Measurements from ENCODE around the gene ST3GAL5. TPM values are rescaled to one million over a fixed set of nuclear protein-coding genes. Genes with fewer than 3 reads are reported as not detected.

The ST3GAL5 gene
- total and polyA plus RNA-seq, 4 experiments from 2014 or later: 8.0 to 41.7 (median 25.2) TPM

- H3K27ac ChIP-seq (ENCODE audit: low read depth, low read length): no peak overlapping the region
- no peaks in the 10 kb centered on the region for H3K9me3 ChIP-seq (ENCODE audit: control insufficient read depth in 1 of 2, low read length in 2 of 2)
- H3K36me3 ChIP-seq (ENCODE audit: insufficient read depth, low read length): peaks cover 20% of the 10 kb centered on the region
- DNase-seq: peak in 3 of 5 donors; percentile 10 to 47 (median 19)
- intact Hi-C loops (cut with micrococcal nuclease): no loop called here
- no peak overlapping the region for H3K4me3 ChIP-seq (ENCODE audit: low read length in 2 of 2)
- ChIA-PET POLR2A (ENCODE audit: partially characterized antibody) (interaction anchor here (2.0 kb wide), 1 partner anchor 9 kb away, joined by 5 read pairs; no protein-coding TSS in a partner anchor), CTCF (ENCODE audit: partially characterized antibody) (interaction anchor here (0.9 to 4.6 kb wide), 6 partner anchors 10 to 241 kb away, joined by 3 to 25 read pairs (median 5); partner anchors contain the start of gene ST3GAL5)
- Mint-ChIP-seq H3K4me3 (peak overlapping the region in 2 of 8 donors; percentile 10 to 45), H3K36me3 (peaks cover 57% of the 10 kb centered on the region in 2 donors), H3K27ac (peak overlapping the region in 5 of 7 donors; percentile 52 to 78 (median 77)), H3K27me3 (no peaks in the 10 kb centered on the region), H3K9me3 (peaks cover 0 to 4% (median 0%) of the 10 kb centered on the region in 8 donors), H3K4me1 (peaks cover 3 to 13% (median 11%) of the 10 kb centered on the region in 4 donors)
- H3K4me1 ChIP-seq (ENCODE audit: insufficient read depth, low read length): no peaks in the 10 kb centered on the region
- no peaks in the 10 kb centered on the region for H3K27me3 ChIP-seq (ENCODE audit: insufficient read depth, low read length)
Observed at GRCh38 chr2:85840091-85840490, 48.7 kb downstream of the ST3GAL5 start.

DNA sequence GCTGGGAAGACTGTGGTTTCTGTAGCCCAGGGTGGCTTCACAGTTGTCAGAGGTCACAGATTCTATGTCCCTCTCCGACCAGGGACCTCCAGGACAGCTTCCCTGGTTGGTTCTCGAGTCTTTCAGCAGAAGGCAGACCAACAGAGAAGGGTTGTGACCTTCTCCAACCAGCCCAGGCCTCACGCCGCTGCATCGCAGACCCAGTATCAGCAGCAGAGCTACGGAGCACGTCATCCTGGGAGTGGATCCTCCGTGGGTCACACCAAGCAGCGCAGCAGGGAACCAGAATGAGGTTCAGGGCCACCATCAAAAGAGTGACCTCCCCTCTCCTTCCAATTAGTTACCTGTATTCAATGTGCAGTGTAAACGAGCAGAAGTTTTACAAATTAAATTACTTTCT lies 49.3 kb downstream of the ST3GAL5 start:
- CTCF ChIA-PET (ENCODE audit: partially characterized antibody): interaction anchor here (0.9 to 4.6 kb wide), 6 partner anchors 9 to 241 kb away, joined by 3 to 25 read pairs (median 5); partner anchors contain the start of gene ST3GAL5
- POLR2A ChIA-PET (ENCODE audit: partially characterized antibody): interaction anchor here (1.7 to 2.0 kb wide), 2 partner anchors 8 to 50 kb away, joined by 5 to 6 read pairs; partner anchors contain the start of gene ST3GAL5
- no peak for DNase-seq
- H3K27me3 ChIP-seq (ENCODE audit: insufficient read depth, low read length): no peaks in the 10 kb centered on the region
- peaks cover 16% of the 10 kb centered on the region for H3K36me3 ChIP-seq (ENCODE audit: insufficient read depth, low read length)
- H3K9me3 ChIP-seq (ENCODE audit: control insufficient read depth in 1 of 2, low read length in 2 of 2): no peaks in the 10 kb centered on the region
- H3K4me1 Mint-ChIP-seq: peaks cover 3 to 13% (median 11%) of the 10 kb centered on the region in 4 donors
- intact Hi-C loops (cut with micrococcal nuclease): no loop called here
- no peaks in the 10 kb centered on the region for H3K4me1 ChIP-seq (ENCODE audit: insufficient read depth, low read length)
- no peak overlapping the region for H3K4me3 ChIP-seq (ENCODE audit: low read length in 2 of 2)
- peaks cover 51% of the 10 kb centered on the region in 2 donors for H3K36me3 Mint-ChIP-seq
- H3K27me3 Mint-ChIP-seq: no peaks in the 10 kb centered on the region
- peak overlapping the region in 2 of 7 donors; percentile 66 to 77 for H3K27ac Mint-ChIP-seq
- H3K4me3 Mint-ChIP-seq: no peak overlapping the region
- H3K9me3 Mint-ChIP-seq: peaks cover 0 to 4% (median 0%) of the 10 kb centered on the region in 8 donors
- H3K27ac ChIP-seq (ENCODE audit: low read depth, low read length): no peak overlapping the region

DNA sequence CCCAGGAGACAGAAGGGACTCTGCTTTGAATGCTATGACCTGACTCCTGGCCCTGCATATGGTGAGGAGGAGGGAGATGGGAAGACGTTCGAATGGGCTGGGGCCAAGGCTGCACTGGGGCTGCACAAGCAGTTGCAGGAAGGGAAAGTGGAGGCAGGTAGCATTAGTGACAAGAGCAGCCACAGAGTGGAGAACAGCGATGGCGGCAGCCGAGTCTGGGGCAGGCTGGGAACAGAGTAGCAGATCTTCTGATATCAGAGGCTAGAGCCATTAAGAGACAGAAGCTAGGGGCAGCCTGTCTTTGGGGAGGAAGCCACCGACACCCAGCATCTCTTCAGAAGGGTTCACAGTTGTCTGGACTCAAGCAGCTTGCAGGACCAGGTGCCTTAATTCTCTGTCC lies 50.1 kb downstream of the ST3GAL5 start:
- H3K36me3 Mint-ChIP-seq: peaks cover 44% of the 10 kb centered on the region in 2 donors
- no peak overlapping the region for H3K27ac ChIP-seq (ENCODE audit: low read depth, low read length)
- H3K4me3 Mint-ChIP-seq: no peak overlapping the region
- H3K9me3 ChIP-seq (ENCODE audit: control insufficient read depth in 1 of 2, low read length in 2 of 2): no peaks in the 10 kb centered on the region
- intact Hi-C loops (cut with micrococcal nuclease): no loop called here
- H3K27me3 Mint-ChIP-seq: no peaks in the 10 kb centered on the region
- no peaks in the 10 kb centered on the region for H3K27me3 ChIP-seq (ENCODE audit: insufficient read depth, low read length)
- no peak for DNase-seq
- CTCF ChIA-PET (ENCODE audit: partially characterized antibody): interaction anchor here (1.0 to 2.2 kb wide), 3 partner anchors 10 to 51 kb away, joined by 4 to 18 read pairs (median 8); no protein-coding TSS in a partner anchor
- H3K9me3 Mint-ChIP-seq: peaks cover 0 to 8% (median 0%) of the 10 kb centered on the region in 8 donors
- peaks cover 11% of the 10 kb centered on the region for H3K36me3 ChIP-seq (ENCODE audit: insufficient read depth, low read length)
- H3K4me3 ChIP-seq (ENCODE audit: low read length in 2 of 2): no peak overlapping the region
- peaks cover 3 to 15% (median 11%) of the 10 kb centered on the region in 4 donors for H3K4me1 Mint-ChIP-seq
- no peaks in the 10 kb centered on the region for H3K4me1 ChIP-seq (ENCODE audit: insufficient read depth, low read length)
- H3K27ac Mint-ChIP-seq: peak overlapping the region in 4 of 7 donors; percentile 9 to 88 (median 42)
- POLR2A ChIA-PET (ENCODE audit: partially characterized antibody): interaction anchor here (0.7 to 2.0 kb wide), 3 partner anchors 8 to 51 kb away, joined by 3 to 6 read pairs (median 5); partner anchors contain the start of gene ST3GAL5

- Mint-ChIP-seq H3K36me3 (peaks cover 39 to 40% of the 10 kb centered on the region in 2 donors), H3K4me1 (peaks cover 7 to 20% (median 15%) of the 10 kb centered on the region in 4 donors), H3K9me3 (peaks cover 0 to 8% (median 0%) of the 10 kb centered on the region in 8 donors), H3K4me3 (no peak overlapping the region), H3K27ac (peak overlapping the region in 2 of 7 donors; percentile 47 to 88), H3K27me3 (no peaks in the 10 kb centered on the region)
- intact Hi-C loops (cut with micrococcal nuclease): no loop called here
- H3K36me3 ChIP-seq (ENCODE audit: insufficient read depth, low read length): peaks cover 11% of the 10 kb centered on the region
- no peaks in the 10 kb centered on the region for H3K9me3 ChIP-seq (ENCODE audit: control insufficient read depth in 1 of 2, low read length in 2 of 2)
- no peaks in the 10 kb centered on the region for H3K27me3 ChIP-seq (ENCODE audit: insufficient read depth, low read length)
- no peak overlapping the region for H3K27ac ChIP-seq (ENCODE audit: low read depth, low read length)
- H3K4me1 ChIP-seq (ENCODE audit: insufficient read depth, low read length): peaks cover 3% of the 10 kb centered on the region
- H3K4me3 ChIP-seq (ENCODE audit: low read length in 2 of 2): no peak overlapping the region
- ChIA-PET POLR2A (ENCODE audit: partially characterized antibody) (interaction anchor here (0.7 to 2.0 kb wide), 3 partner anchors 7 to 51 kb away, joined by 3 to 6 read pairs (median 5); partner anchors contain the start of gene ST3GAL5), CTCF (ENCODE audit: partially characterized antibody) (interaction anchor here (1.0 to 2.2 kb wide), 2 partner anchors 10 to 51 kb away, joined by 4 to 18 read pairs; no protein-coding TSS in a partner anchor)
- DNase-seq: no peak
Observed at GRCh38 chr2:85838181-85838580, 50.6 kb downstream of the ST3GAL5 start.

- Mint-ChIP-seq H3K36me3 (peaks cover 13 to 17% of the 10 kb centered on the region in 2 donors), H3K4me3 (no peak overlapping the region), H3K27ac (peak overlapping the region in 1 of 7 donors; percentile 19), H3K9me3 (peaks cover 0 to 8% (median 0%) of the 10 kb centered on the region in 8 donors), H3K4me1 (peaks cover 13 to 26% (median 18%) of the 10 kb centered on the region in 4 donors), H3K27me3 (no peaks in the 10 kb centered on the region)
- intact Hi-C loops (cut with micrococcal nuclease): no loop called here
- CTCF ChIA-PET (ENCODE audit: partially characterized antibody): interaction anchor here (2.4 to 25.4 kb wide), 2 partner anchors 11 to 247 kb away, joined by 5 to 548 read pairs; no protein-coding TSS in a partner anchor
- no peak overlapping the region for H3K27ac ChIP-seq (ENCODE audit: low read depth, low read length)
- peaks cover 7% of the 10 kb centered on the region for H3K4me1 ChIP-seq (ENCODE audit: insufficient read depth, low read length)
- no peaks in the 10 kb centered on the region for H3K27me3 ChIP-seq (ENCODE audit: insufficient read depth, low read length)
- POLR2A ChIA-PET (ENCODE audit: partially characterized antibody): interaction anchor here (1.4 to 1.9 kb wide), 2 partner anchors 19 to 246 kb away, joined by 3 to 7 read pairs; no protein-coding TSS in a partner anchor
- no peak for DNase-seq
- H3K4me3 ChIP-seq (ENCODE audit: low read length in 2 of 2): no peak overlapping the region
- no peaks in the 10 kb centered on the region for H3K36me3 ChIP-seq (ENCODE audit: insufficient read depth, low read length)
- H3K9me3 ChIP-seq (ENCODE audit: control insufficient read depth in 1 of 2, low read length in 2 of 2): no peaks in the 10 kb centered on the region
Observed at GRCh38 chr2:85834466-85834865, 54.3 kb downstream of the ST3GAL5 start.

DNA sequence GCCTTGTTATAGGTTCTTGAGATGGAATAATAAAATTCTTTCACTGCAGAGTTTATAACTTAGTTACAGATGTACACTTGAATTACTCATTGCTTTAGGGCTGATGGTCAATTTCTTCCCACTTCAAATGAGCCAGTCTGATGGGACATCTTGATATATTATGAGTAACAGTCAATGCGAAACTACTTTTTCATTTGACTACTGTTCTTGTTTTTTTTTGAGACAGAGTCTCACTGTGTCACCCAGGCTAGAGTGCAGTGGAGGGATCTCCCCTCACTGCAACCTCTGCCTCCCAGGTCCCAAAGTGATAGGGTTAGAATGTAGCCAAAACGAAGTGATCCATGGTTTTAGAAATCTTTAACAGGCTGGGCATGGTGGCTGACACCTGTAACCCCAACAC lies 57.1 kb downstream of the ST3GAL5 start:
- Mint-ChIP-seq H3K36me3 (peaks cover 0 to 6% of the 10 kb centered on the region in 2 donors), H3K9me3 (peaks cover 0 to 8% (median 0%) of the 10 kb centered on the region in 8 donors), H3K4me1 (peaks cover 15 to 32% (median 26%) of the 10 kb centered on the region in 4 donors), H3K27ac (peak overlapping the region in 1 of 7 donors; percentile 35), H3K4me3 (no peak overlapping the region), H3K27me3 (peaks cover 3 to 4% of the 10 kb centered on the region in 2 donors)
- Histone ChIP-seq H3K27ac (ENCODE audit: low read depth, low read length) (no peak overlapping the region), H3K36me3 (ENCODE audit: insufficient read depth, low read length) (no peaks in the 10 kb centered on the region), H3K27me3 (ENCODE audit: insufficient read depth, low read length) (no peaks in the 10 kb centered on the region), H3K4me3 (ENCODE audit: low read length in 2 of 2) (no peak overlapping the region), H3K4me1 (ENCODE audit: insufficient read depth, low read length) (peaks cover 21% of the 10 kb centered on the region), H3K9me3 (ENCODE audit: control insufficient read depth in 1 of 2, low read length in 2 of 2) (no peaks in the 10 kb centered on the region)
- no peak for DNase-seq
- ChIA-PET POLR2A (ENCODE audit: partially characterized antibody) (interaction anchor here (0.9 to 8.1 kb wide), 5 partner anchors 7 to 274 kb away, joined by 3 to 104 read pairs (median 5); partner anchors contain the start of genes POLR1A, PTCD3 and ST3GAL5), CTCF (ENCODE audit: partially characterized antibody) (interaction anchor here (1.6 to 25.4 kb wide), 5 partner anchors 13 to 249 kb away, joined by 5 to 548 read pairs (median 150); partner anchors contain the start of gene ST3GAL5)
- intact Hi-C loops (cut with micrococcal nuclease): no loop called here

DNA sequence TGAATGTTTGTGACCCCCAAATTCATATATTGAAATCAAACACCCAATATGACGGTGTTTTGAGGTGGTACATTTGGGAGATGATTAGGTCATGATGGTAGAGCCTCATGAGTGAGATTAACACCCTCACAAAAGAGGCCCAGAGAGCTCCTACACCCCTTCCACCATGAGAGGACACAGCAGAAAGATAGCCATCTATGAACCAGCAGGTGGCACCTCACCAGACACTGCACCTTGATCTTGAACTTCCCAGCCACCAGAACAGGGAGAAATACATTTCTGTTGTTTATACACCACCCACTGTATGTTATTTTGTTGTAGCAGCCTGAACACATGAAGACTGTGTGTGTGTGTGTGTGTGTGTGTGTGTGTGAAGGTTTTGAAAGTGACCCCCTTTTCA lies 58.1 kb downstream of the ST3GAL5 start:
- Mint-ChIP-seq H3K36me3 (peaks cover 0 to 4% of the 10 kb centered on the region in 2 donors), H3K9me3 (peaks cover 0 to 8% (median 0%) of the 10 kb centered on the region in 8 donors), H3K27me3 (peaks cover 3 to 4% of the 10 kb centered on the region in 2 donors), H3K27ac (peak overlapping the region in 2 of 7 donors; percentile 31 to 54), H3K4me3 (no peak overlapping the region), H3K4me1 (peaks cover 15 to 32% (median 26%) of the 10 kb centered on the region in 4 donors)
- no peak overlapping the region for H3K27ac ChIP-seq (ENCODE audit: low read depth, low read length)
- intact Hi-C loops (cut with micrococcal nuclease): no loop called here
- ChIA-PET CTCF (ENCODE audit: partially characterized antibody) (interaction anchor here (0.7 to 25.4 kb wide), 13 partner anchors 9 to 344 kb away, joined by 3 to 548 read pairs (median 6); partner anchors contain the start of gene ST3GAL5), POLR2A (ENCODE audit: partially characterized antibody) (interaction anchor here (0.9 to 8.1 kb wide), 7 partner anchors 8 to 276 kb away, joined by 3 to 104 read pairs (median 13); partner anchors contain the start of genes POLR1A, PTCD3 and ST3GAL5)
- H3K27me3 ChIP-seq (ENCODE audit: insufficient read depth, low read length): no peaks in the 10 kb centered on the region
- H3K9me3 ChIP-seq (ENCODE audit: control insufficient read depth in 1 of 2, low read length in 2 of 2): no peaks in the 10 kb centered on the region
- DNase-seq: peak in 2 of 5 donors; percentile 19 to 23
- H3K36me3 ChIP-seq (ENCODE audit: insufficient read depth, low read length): no peaks in the 10 kb centered on the region
- no peak overlapping the region for H3K4me3 ChIP-seq (ENCODE audit: low read length in 2 of 2)
- H3K4me1 ChIP-seq (ENCODE audit: insufficient read depth, low read length): peaks cover 21% of the 10 kb centered on the region

Data from CD4-positive, alpha-beta memory T cell (primary cell).